22Rv1 (cell line): ENCODE data around the gene TP73.

Experiments
- ZFX ChIP-seq: fragments of 450-650 bp; IDR thresholded peaks from 2 replicates; pipeline ENCODE4 v1.6.1; 2017; ENCODE audit warnings: antibody characterized with exemption, borderline replicate concordance
- TF ChIP-seq, protein P1 (sequence below): fragments of 450-650 bp; IDR thresholded peaks from 2 replicates; pipeline ENCODE4 v1.5.1; 2017; ENCODE audit warnings: mild to moderate bottlenecking

DNA sequence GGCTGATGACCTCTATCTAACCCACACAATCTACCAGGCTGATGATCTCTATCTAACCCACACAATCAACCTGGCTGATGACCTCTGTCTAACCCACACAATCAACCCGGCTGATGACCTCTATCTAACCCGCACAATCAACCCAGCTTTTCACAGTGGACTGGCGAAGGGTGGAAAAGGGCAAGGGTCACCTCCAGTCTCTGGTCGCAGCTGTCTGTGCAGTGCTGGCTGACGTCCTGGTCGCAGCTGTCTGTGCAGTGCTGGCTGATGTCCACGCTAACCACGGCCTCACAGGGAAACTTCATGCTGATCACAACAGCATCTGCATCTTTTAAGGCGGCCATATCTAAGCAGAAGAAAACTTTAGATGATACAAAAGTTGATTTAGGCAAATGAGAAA is 87.7 kb downstream of the TP73 start:
- TF ChIP-seq, protein P1, sequence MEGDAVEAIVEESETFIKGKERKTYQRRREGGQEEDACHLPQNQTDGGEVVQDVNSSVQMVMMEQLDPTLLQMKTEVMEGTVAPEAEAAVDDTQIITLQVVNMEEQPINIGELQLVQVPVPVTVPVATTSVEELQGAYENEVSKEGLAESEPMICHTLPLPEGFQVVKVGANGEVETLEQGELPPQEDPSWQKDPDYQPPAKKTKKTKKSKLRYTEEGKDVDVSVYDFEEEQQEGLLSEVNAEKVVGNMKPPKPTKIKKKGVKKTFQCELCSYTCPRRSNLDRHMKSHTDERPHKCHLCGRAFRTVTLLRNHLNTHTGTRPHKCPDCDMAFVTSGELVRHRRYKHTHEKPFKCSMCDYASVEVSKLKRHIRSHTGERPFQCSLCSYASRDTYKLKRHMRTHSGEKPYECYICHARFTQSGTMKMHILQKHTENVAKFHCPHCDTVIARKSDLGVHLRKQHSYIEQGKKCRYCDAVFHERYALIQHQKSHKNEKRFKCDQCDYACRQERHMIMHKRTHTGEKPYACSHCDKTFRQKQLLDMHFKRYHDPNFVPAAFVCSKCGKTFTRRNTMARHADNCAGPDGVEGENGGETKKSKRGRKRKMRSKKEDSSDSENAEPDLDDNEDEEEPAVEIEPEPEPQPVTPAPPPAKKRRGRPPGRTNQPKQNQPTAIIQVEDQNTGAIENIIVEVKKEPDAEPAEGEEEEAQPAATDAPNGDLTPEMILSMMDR, result no peak
- TF ChIP-seq ZFX, result no peak
